Activated T-helper 1 cell treated with Interleukin-2 at 50 U/mL for 16 hours (primary cell): ENCODE measurements around the gene MPPE1.
"Not testable (repeated sequence)": the region's sequence is repeated elsewhere in the genome, so short reads cannot be mapped to it uniquely, and the experiment has no call there.

Experiments used
- DNase-seq: peaks from one replicate; pipeline ENCODE4 v3.0.0-alpha.2; 2020; ENCODE audit warnings: low read depth

Gene MPPE1, protein sequence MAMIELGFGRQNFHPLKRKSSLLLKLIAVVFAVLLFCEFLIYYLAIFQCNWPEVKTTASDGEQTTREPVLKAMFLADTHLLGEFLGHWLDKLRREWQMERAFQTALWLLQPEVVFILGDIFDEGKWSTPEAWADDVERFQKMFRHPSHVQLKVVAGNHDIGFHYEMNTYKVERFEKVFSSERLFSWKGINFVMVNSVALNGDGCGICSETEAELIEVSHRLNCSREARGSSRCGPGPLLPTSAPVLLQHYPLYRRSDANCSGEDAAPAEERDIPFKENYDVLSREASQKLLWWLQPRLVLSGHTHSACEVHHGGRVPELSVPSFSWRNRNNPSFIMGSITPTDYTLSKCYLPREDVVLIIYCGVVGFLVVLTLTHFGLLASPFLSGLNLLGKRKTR

DNA sequence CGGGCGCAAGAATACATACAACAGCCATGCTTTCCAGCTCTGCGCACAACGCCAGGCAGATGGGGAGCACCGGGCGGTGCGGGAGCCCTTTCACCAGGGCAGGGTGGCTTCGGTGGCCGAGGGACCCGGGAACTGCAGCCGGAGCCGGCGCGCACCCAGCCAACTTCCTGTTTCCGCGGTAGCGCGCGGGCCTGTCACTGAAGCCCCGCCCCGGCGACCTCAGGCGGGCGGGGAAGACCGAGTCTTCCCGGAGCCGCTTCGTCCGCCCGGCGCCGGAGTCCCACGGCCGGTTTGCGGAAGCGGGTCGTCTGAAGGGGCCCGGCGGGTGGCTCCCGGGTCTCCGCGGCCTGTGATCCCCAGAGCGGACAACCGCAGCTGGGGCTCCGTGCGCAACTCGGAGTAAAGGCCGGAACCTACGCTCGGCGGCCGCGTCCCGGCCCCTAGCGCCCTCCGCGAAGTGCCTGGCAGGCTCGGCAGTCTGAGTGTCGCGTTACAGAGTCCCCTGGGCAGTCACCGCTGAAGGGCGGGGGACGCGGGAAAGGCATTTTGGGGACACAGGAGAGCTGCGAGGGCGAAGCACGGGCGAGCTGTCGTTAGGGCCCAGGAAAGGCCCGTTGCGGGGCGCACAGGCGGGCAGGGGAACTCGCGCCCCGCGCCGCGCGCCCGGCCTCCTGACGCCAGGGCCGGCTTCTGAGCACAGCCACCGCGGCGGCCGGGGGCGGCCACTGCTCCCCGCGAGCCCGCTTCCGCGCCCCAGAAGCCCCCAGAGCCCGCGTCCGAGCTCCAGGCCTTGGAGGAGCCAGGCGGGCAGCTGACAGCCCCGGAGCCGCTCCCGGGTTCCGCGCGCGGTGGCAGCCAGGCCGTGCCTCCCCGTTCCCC, at the start of gene MPPE1:
Gene MPPE1, minus strand, starts transcription at position 136 of the 879 bp plus-strand sequence. CDS start 11,053 bp downstream, outside the sequence.
- peak; percentile 80 for DNase-seq

DNA sequence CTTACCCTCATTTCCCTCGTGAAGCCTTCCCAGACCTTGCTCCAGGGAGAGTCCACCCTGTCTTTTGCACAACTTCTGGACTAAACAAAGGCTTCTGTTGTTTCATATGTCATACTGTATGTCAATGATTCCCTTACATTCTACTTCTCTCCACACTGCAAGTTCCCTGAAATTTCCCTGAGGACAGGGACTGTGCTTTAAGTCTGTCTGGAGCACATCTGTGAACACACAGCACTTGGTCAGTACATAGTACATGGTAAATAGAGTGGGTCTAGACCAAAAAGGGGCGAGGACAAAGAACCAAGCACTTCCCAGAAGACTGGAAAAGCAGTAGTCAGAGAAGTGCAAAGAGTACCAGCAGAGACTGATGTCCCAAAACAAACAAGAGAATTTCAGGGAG, 49.5 kb upstream of the MPPE1 start:
- DNase-seq = no peak

DNA sequence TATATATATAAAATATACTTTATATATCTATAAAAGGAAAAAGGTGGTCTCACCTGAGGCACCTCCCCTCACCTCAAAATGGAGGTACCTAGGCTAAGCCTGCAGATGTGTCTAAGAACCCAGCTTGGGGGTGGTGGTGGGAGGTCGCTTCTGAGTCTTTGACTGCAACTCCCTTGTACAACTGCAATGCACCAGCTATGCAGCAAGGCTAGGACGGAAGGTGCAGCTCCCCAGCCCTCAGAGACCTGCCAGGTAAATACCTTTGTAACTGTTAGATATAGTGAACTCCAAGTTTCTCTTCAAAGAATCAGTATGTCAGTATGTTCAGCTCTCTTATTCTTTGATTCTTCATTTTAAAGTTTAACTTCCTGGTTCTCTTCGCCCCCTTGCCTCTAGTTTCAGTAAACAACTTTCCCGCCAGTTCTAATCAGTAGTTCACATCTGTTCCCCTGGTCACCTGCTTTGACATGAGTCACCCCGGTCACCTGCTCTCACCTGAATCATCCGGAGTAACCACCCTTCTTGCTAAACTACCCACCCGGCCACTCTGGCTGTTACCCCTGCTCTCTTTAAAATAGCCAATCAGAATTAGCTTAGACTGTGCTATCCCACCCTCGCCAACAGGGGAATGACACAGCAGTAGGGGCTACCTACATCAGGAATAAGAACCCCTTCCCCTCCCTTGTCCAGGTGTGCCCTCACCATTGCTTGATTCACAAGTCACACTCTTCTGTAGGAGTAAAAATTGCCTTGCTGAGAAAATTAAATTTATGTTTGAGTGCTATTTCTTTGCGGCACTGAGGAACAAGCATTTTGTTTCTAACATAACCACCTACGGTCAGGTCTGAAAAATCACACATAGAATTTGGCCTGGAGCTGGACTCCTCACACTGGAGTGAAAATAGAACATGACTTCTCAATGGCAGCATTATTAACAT, 48.5 kb upstream of the MPPE1 start:
- no peak for DNase-seq

GRCh38 chr18:11955239-11956029, 47.3 kb upstream of the MPPE1 start:
- DNase-seq = no peak

DNA sequence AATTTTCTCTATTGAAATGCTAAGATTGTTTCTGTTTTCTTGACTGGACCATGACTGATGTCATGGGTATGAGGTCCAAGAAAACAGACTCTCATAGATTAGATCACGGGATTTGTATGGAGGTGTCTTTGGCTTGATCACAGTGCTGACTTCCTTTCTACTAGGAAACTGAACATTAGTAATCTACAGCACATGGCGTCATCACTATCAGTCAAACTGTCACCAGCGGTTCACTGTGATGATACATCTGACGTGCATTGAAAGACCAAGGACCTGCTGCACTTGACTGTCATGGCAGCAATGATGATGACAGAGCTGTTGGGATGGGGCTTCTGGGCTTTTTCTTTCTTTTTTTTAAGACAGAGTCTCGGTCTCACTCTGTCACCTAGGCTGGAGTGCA, 45.0 kb upstream of the MPPE1 start:
- DNase-seq = no peak

GRCh38 chr18:11951390-11951851, 43.3 kb upstream of the MPPE1 start:
- no peak for DNase-seq

GRCh38 chr18:11950824-11951223, 42.7 kb upstream of the MPPE1 start:
- DNase-seq = no peak

DNA sequence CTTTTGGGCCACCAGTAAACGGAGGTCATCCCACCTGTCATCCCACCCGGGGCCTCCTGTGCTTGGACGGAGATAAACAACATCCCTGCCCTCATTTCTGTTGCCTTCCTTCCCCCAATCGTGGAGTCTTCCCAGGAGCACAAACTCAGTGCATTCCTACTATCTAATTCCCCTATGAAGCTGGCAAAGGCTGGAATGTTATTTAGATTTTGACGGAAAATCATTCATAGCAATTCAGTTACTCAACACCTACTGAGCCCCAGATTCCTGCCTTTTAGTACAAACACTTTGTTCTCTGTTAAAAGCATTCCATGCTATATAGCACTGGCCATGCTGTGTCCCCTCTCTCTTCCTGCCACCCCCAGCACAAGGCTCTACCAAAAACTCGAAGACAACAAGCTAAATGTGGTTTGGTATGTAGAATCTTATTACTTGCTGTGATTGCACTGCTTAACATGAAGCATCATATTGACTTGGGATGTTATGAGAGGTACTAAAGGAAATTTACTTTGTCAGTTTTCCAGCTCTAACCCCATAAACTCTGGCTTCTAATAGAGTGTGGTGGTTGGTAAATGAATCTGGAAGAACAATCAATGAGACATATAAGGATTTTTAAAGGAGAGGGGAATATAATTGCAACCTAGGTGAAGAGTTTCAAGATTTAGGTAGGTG, 40.9 kb upstream of the MPPE1 start:
- no peak for DNase-seq

- DNase-seq = peak; percentile 8
These were observed 39.4 kb upstream of the MPPE1 start for GRCh38 chr18:11947214-11948191.

DNA sequence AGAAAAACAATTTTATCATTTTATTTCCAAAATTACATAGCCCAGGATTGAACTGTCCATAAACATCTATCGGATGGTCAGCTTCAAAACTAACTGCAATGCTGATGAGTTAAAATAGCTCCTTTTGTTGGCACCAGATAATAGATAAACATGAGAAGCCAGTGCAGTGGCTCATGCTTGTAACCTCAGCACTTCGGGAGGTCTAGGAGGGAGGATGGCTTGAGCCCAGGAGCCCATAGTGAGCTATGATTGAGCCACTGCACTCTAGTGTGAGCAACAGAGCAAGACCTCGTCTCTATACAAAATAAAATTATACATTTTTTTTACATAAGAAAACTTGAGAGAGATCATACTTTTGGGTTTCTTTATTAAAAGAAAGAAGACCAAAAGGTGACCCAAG, 38.6 kb upstream of the MPPE1 start:
- DNase-seq = no peak

DNA sequence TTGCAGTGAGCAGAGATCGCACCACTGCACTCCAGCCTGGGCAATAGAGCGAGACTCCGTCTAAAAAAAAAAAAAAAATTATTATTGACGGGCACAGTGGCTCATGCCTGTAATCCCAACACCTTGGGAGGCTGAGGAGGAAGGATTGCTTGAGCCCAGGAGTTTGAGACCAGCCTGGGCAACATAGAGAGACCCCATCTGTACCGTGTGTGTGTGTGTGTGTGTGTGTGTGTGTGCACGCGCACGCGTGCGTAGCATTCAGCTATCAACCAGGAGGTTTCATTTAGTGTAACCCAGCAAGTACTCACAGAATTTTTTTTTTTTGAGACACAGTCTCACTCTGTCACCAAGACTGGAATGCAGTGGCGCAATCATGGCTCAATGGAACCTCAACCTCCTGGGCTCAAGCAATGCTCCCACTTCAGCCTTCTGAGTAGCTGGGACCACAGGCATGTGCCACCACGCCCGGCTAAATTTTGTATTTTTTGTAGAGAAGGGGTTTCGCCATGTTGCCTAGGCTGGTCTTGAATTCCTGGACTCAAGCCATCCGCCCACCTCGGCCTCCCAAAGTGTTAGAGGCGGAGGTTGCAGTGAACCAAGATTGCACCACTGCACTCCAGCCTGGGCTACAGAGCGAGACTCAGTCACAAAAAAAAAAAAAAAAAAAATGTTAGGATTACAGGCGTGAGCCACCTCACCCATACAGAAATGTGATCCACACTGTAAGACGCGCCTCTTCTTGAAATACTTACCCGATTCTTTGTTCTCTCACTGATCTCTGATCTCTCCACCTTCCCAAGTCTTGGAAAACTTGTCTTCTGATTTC, 37.9 kb upstream of the MPPE1 start:
- DNase-seq = not testable (repeated sequence)

- DNase-seq = no peak
These were observed 36.7 kb upstream of the MPPE1 start for GRCh38 chr18:11944786-11945185.

DNA sequence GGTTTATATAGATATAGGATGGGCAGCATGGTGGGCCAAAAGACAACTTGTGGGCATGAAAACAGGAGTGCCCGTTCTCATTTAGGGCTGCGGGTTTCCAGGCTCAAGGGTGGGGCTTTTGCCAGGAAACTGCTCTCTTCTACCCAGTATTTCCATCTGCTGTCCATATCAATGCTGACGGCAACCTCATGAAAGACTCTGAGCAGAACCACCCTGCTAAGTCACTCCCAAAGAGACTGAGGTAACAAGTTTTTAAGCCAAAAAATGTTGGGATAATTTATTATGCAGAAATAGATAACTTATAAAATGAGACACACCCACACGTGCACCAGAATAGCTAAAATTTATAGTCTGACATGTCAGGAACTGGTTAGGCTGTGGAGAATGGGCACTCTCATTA, 36.1 kb upstream of the MPPE1 start:
- DNase-seq = no peak

- no peak for DNase-seq
These were observed 35.4 kb upstream of the MPPE1 start for GRCh38 chr18:11943551-11943950.

DNA sequence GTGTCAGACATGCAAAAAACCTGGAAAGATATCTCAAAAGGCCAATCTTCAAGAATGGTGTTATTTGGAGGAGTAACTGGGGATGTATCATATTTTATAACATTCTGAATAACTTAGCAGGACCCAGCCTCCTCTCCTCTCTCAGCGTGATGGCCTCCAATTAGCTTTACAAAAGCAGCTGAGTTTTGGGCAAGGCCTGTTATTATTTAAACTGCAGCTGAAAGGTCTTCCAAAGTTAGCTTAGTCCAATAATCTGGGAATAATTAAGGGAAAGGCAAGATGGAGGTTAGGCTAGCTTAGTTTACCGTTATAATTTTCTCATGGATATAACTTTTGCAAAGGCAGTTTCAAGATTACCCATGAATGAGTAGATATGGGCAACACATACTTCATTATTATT, 32.8 kb upstream of the MPPE1 start:
- DNase-seq = no peak

DNA sequence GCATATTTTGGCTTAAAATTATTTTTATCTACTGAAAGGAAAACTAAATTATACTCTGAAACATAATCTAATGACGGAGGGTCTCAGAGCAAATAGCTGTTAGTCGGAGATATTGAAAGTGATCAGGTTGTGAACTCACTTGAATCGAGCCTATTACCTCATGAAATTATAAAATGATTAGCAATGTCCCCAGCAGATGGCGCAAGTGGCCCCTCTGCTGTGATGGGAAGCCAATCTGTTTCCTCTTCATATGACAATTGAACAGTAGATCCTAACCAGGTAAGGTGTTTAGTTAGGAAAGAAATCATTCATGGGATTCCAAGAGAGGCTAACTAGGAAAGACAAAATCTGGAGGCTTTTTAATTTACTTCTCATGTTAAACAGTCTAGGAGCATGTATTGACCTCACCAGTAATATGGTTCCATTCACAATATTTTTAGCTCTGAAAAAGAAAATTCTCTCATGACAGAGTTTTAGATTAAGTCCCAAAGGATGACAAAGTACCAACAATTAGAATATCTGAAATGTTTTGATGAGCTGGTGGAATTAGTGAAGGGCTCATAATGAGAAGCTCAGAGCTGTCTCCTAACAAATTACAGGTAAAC, 29.9 kb upstream of the MPPE1 start:
- peak; percentile 50 for DNase-seq

DNA sequence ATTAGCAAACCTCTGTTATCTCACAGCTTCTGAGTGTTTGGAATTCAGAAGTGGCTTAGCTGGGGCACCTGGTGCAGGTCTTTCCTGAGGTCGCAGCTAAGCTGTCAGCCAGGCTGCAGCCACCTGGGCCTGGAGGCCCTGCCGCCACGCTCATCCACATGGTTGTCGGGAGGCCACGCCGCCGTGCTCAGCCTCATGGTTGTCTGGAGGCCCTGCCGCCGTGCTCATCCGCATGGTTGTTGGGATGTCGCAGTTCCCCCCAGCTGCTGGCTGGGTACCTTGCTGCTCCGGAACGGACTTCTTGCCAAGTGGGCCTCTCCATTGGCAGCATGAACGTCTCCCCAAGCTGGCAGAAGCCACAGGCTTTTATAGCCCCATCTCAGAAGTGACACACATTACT, 24.3 kb upstream of the MPPE1 start:
- DNase-seq = no peak

DNA sequence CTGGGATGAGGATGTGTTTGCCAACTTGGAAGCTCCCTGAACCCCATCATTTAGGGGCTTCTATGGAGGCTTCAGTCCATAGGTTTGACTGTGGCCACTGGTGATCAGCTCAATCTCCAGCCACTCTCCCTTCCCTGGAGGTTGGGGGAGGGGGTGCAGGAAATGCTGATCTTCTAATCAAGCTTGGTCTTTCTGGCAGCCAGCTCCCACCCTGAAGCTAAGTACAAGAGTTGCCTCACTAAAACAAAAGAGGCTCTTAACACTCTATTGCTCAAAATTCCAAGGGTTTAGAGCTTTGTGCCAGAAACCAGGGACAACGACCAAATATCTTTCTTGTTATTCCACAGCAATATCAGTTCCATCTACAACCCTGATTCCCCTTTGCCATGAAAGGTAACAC, 19.4 kb upstream of the MPPE1 start:
- DNase-seq = no peak
